Measurements from ENCODE around the gene LRP8.

Gene LRP8

GRCh38 chr1:53307037-53307436, 20.8 kb downstream of the LRP8 start:
- no peak for DNase-seq (ENCODE audit: low read depth in 4 of 4, low spot score in 1 of 4)

GRCh38 chr1:53306168-53306567, 21.7 kb downstream of the LRP8 start:
- DNase-seq (ENCODE audit: low read depth in 4 of 4, low spot score in 1 of 4): no peak

DNA sequence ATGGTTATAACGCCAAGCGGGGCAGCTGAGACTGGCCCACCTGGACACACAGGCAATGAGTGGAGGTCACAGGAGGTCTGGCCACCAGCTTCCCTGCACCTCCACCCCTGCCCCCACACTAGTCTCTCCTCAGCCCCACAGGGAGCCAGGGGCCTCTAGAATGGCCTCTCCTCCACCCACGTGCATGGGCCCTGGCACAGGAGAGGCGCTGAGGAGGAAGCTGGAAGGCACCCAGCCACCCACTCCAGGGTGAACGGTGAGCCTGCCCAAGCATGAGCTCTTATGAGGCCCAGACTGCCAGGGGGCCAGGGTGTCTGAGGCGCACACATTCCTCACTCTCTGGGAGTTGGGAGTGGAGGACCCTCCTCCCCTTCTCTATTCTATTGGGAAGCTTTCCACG, 22.2 kb downstream of the LRP8 start:
- DNase-seq (ENCODE audit: low read depth in 4 of 4, low spot score in 1 of 4): no peak

DNA sequence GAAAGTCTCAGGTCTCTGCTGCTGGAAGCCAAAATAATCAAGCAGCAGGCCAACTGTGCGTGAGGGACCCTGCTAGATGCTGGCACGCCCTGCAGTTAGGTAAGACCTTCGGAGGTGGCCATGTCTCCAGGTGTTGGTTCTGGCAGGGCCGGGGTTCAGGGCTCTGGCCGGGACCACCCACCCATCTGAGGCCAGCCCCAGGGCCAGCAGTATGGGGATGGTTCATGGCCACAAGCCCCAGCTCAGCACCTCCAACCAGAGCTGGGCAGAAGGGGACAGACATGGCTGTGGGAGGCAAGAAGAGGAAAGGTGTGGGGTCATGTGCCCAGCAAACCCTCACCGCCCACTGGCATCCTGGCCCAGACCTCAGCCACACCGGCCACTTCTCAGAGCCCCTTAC, 23.3 kb downstream of the LRP8 start:
- DNase-seq (ENCODE audit: low read depth in 4 of 4, low spot score in 1 of 4): no peak

GRCh38 chr1:53303726-53304515, 23.9 kb downstream of the LRP8 start:
- no peak for DNase-seq (ENCODE audit: low read depth in 4 of 4, low spot score in 1 of 4)

DNA sequence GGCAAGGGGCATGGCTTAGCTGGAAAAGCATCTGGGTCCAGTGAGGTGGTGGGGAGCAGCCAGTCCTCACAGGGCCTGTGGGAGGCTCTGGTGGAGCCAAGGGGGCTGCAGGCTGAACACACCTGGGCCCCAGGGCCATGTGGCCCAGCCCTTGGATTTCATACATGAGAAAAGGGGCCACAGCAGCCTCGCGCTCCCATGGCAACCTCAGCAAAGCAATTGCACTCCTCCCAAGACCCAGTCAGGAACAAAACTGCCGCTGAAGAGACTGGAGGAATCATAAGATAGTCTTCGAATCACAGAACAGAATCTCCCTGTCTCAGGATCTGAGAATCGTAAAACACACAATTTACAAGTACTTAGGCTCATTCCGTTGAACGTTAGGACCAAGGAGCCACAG, 24.6 kb downstream of the LRP8 start:
- no peak for DNase-seq (ENCODE audit: low read depth in 4 of 4, low spot score in 1 of 4)

GRCh38 chr1:53299233-53299632, 28.6 kb downstream of the LRP8 start:
- DNase-seq (ENCODE audit: low read depth in 4 of 4, low spot score in 1 of 4): no peak

- no peak for DNase-seq (ENCODE audit: low read depth in 4 of 4, low spot score in 1 of 4)
Observed at GRCh38 chr1:53298045-53298637, 29.7 kb downstream of the LRP8 start.

DNA sequence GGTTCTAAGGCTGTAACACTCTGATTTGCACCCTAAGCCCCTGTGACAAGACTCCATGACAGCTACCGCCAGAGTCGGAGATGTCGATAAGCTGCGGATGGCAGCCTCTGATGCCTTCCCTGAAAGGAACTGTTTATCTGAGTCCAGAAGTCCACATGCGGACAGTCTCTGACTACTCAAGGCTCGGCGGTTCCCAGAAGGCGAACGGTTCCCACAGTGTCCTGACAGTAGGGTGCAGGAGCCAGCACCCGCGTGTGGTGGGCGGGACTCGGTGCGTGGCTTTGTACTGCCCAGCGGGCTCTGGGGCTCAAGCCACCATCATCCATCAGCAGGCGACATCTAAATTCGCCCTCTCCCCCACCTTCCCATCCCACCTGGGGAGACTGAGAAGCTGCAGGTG, 30.7 kb downstream of the LRP8 start:
- no peak for DNase-seq (ENCODE audit: low read depth in 4 of 4, low spot score in 1 of 4)

GRCh38 chr1:53296117-53296749, 31.6 kb downstream of the LRP8 start:
- no peak for DNase-seq (ENCODE audit: low read depth in 4 of 4, low spot score in 1 of 4)

- DNase-seq (ENCODE audit: low read depth in 4 of 4, low spot score in 1 of 4): no peak
Observed at GRCh38 chr1:53295726-53296116, 32.1 kb downstream of the LRP8 start.

- no peak for DNase-seq (ENCODE audit: low read depth in 4 of 4, low spot score in 1 of 4)
Observed at GRCh38 chr1:53295295-53295694, 32.6 kb downstream of the LRP8 start.

- DNase-seq (ENCODE audit: low read depth in 4 of 4, low spot score in 1 of 4): peak; percentile 10 to 44 (median 21)
Observed at GRCh38 chr1:53294567-53294966, 33.3 kb downstream of the LRP8 start.

DNA sequence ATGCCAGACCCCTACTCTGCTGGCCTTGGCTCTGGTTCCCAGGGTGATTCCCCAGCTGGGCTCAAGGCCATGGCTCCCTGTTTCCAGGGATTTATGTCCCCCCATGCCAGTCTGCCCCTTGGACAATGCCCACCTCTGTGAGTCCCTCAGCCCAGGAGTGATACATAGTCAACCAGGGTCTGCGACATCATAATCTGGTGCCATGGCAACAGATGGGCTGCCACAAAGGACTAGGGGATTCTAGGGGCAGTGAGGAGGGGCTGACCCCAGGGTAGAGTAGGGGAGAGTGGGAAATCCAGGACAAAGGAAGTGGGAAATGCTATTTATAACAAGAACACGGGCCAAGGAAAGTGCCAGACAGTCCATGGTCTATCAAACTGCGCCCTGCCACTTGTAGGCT, 33.8 kb downstream of the LRP8 start:
- no peak for DNase-seq (ENCODE audit: low read depth in 4 of 4, low spot score in 1 of 4)

GRCh38 chr1:53293123-53293522, 34.7 kb downstream of the LRP8 start:
- no peak for DNase-seq (ENCODE audit: low read depth in 4 of 4, low spot score in 1 of 4)

- DNase-seq (ENCODE audit: low read depth in 4 of 4, low spot score in 1 of 4): no peak
Observed at GRCh38 chr1:53292690-53293089, 35.2 kb downstream of the LRP8 start.

DNA sequence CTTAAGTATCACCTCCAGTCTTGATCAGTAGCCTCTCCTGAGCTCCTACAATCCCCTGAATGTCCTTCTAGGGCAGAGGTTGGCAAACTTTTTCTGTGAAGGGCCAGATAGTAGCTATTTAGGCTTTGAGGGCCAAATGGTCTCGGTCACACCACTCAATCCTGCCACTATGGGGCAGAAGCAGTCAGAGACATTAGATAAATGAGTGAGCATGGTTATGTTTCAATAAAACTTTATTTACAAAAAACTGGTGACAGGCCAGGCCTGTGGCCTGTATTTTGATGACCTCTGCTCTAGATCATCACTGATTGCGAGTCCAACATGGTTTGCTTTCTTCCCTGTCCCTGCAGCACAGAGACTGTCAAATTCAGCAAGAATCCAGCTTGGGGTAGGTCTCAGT, 36.3 kb downstream of the LRP8 start:
- DNase-seq (ENCODE audit: low read depth in 4 of 4, low spot score in 1 of 4): no peak

DNA sequence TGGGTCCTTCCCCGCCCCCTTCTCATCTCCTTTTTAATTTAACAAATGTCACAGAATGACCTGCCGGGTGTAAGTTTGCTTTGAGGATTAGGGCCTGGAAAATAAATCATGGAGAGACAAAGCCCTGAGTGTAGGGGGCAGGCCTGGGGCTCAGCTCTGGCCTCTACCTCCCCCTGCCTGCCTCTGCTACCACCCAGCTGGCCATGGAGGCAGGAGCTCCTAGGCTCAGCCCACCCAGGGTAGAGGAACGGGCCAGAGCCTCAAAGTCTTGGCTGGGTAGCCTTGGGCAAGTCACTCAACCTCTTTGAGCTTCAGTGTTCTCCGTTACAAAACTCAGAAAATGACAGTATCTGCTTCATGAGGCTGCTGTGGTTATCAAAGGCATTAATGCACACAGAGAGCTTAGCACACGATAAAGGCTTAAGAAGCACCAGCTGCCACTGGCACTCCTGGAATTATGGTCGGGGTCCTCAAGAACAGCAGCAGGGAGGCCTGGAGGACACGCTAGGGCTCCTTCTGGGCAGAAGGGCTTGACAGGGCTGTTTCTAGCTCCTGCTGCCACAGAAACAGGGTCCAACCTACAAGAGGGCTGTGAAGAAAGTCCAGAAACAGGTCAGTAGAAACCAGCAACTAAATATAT, 39.0 kb downstream of the LRP8 start:
- DNase-seq (ENCODE audit: low read depth in 4 of 4, low spot score in 1 of 4): no peak

DNA sequence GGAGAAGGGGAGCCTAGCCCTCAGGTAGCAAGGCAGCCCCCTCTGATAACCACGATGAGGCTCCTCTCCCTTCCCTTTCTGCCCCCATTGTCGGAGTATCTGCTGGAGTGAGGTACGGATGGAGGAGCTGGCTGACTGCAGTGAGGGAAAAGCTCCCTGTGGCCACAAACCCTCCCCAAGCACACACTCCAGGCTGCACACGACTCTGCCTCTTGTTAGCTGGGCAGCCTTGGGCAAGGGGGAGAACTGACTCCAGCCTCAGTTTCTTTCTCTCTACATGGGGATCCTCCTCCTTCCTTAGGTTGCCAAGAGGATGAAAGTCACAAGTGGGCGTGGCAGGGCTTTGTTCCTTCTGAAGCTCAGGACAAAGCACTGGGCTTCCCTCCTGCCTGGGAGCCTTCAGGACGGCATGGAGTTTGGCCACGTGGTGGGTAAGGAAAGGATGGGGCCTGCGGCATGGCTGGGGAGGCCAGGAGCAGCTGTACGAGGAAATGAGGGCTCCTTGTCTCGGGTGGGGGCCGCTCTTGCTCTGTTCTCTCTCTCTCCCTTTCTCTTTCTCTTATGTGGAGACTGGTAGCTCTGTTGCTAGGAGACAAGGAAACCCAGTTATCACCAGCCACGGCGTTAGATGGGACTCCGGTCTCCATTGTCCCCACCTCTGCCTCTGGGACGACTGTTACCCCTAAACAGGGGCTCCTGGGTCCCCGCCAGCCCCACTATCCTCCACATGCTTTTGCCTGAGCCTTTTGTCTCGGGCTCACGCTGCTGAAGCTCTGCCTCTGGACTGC, 39.7 kb downstream of the LRP8 start:
- DNase-seq (ENCODE audit: low read depth in 4 of 4, low spot score in 1 of 4): no peak

DNA sequence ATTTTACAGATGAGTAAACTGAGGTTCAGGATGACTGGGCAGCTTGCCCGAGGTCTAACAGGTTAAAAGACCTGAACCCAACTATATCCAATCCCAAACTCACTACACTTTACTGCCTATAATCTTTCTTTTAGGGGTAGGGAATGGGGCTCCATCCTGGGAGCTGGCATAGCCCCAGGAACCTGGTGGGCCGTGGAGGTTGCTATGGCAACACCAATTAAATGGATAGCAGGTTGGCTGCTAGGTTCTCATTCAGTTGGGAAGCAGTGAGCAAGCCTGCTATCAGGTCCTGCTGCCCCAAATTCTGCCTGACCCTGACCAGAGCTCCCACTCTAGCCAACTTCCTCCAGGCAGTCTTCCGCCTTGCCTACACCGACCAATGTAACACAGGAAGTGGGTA, 40.9 kb downstream of the LRP8 start:
- no peak for DNase-seq (ENCODE audit: low read depth in 4 of 4, low spot score in 1 of 4)

All from stimulated activated CD4-positive, alpha-beta T cell treated with anti-CD3 and anti-CD28 coated beads, Interleukin-1b, Interleukin-23, amount 100 ng/mL, for 24 hours (primary cell).